Lung (tissue), 12 donors: Measurements from ENCODE around the gene HK2. TPM values are rescaled to one million over a fixed set of nuclear protein-coding genes. Genes with fewer than 3 reads are reported as not detected.
"Not testable (repeated sequence)": the region's sequence is repeated elsewhere in the genome, so short reads cannot be mapped to it uniquely, and the experiment has no call there.

Source experiments
- ATAC-seq: fragments of 200-7000 bp; cut with Tn5 transposase; one replicate; pipeline ENCODE4 v1.9.1; 2020; ENCODE audit warnings: moderate number of reproducible peaks; ENCODE audit not compliant: insufficient read depth, low FRiP score
- DNase-seq, 3 donors: peaks; one replicate each; pipeline ENCODE4 v3.0.0-alpha.2; 2013 to 2017
- H3K27ac ChIP-seq, 2 donors: one replicate each; pipeline ENCODE4 v1.5.1; 2013; ENCODE audit warnings: mild to moderate bottlenecking in 2 of 2, moderate library complexity in 2 of 2, control low read depth in 1 of 2, inconsistent platforms in 1 of 2, low read depth in 1 of 2, low read length in 1 of 2
- H3K27me3 ChIP-seq, 3 donors: one replicate each; pipeline ENCODE4 v1.5.1; 2013; ENCODE audit warnings: low read length in 2 of 3; ENCODE audit not compliant: control insufficient read depth in 3 of 3, insufficient read depth in 3 of 3
- H3K36me3 ChIP-seq, 4 donors: one replicate each; pipeline ENCODE4 v1.5.1; 2013; ENCODE audit warnings: low read length in 4 of 4, mild to moderate bottlenecking in 1 of 4, moderate library complexity in 1 of 4; ENCODE audit not compliant: control insufficient read depth in 4 of 4, insufficient read depth in 4 of 4
- H3K4me1 ChIP-seq, 5 donors: one replicate each; pipeline ENCODE4 v1.5.1; 2013; ENCODE audit warnings: low read length in 5 of 5, mild to moderate bottlenecking in 2 of 5, moderate library complexity in 1 of 5; ENCODE audit not compliant: control insufficient read depth in 5 of 5, insufficient read depth in 5 of 5
- H3K4me3 ChIP-seq: one replicate; pipeline ENCODE4 v1.5.1; 2013; ENCODE audit warnings: mild to moderate bottlenecking, control low read depth, moderate library complexity
- H3K9ac ChIP-seq, 2 donors: one replicate each; pipeline ENCODE4 v1.5.1; 2013; ENCODE audit warnings: low read length in 2 of 2, control low read depth in 1 of 2; ENCODE audit not compliant: insufficient read depth in 1 of 2
- H3K9me3 ChIP-seq, 4 donors: one replicate each; pipeline ENCODE4 v1.5.1; 2013; ENCODE audit warnings: low read length in 3 of 4, mild to moderate bottlenecking in 1 of 4, moderate library complexity in 1 of 4; ENCODE audit not compliant: control insufficient read depth in 4 of 4, insufficient read depth in 3 of 4
- CTCF ChIP-seq: IDR thresholded peaks from 2 replicates; pipeline ENCODE4 v1.5.1; 2012; ENCODE audit warnings: mild to moderate bottlenecking; ENCODE audit errors: control extremely low read depth, extremely low read depth
- WGBS, 2 donors: extraction: QIAGEN DNeasy Blood & Tissue Kit; methylation state at CpG; one replicate each; pipeline ENCODE4 v1.1.7; 2013; 5-methylcytosine and 5-hydroxymethylcytosine counted together
- polyA plus RNA-seq, 2 donors: library from polyadenylated mRNA; stranded (reverse); fragments of 200-250 nt; gene quantifications; one replicate each; pipeline ENCODE4 v1.2.1, GENCODE V29; 2013
- total RNA-seq, 2 donors: library from RNA; depleted of rRNA in 1 of 2; stranded (reverse); fragments of >200 nt in 1 of 2; gene quantifications; one replicate each; pipeline ENCODE4 v1.2.1, GENCODE V29; 2014 to 2021
- donor health status: control.
- donor health status: control.
- donor health status: Bipolar disorder and iron deficiency.
- donor health status: healthy.
- donor health status: DM: yes; HTN: yes; CAD: no.

HK2 gene
- total and polyA plus RNA-seq, 4 donors = 13.6 to 43.1 (median 20.8) TPM

GRCh38 chr2:74894272-74894981 is 60.5 kb downstream of the HK2 start:
- Histone ChIP-seq H3K4me1 (no peaks in the 10 kb centered on the region), H3K36me3 (peaks cover 0 to 10% (median 4%) of the 10 kb centered on the region in 4 donors), H3K9me3 (peaks cover 0 to 3% (median 0%) of the 10 kb centered on the region in 4 donors), H3K4me3 (no peak overlapping the region), H3K27ac (no peak overlapping the region), H3K27me3 (peaks cover 0 to 3% (median 0%) of the 10 kb centered on the region in 3 donors), H3K9ac (no peak overlapping the region)
- ATAC-seq = no peak
- DNase-seq = no peak
- TF ChIP-seq CTCF = no peak
- WGBS, 2 donors = 59 to 85% methylated on average over 6 of the region's 6 CpGs

- H3K36me3 ChIP-seq = peaks cover 0 to 9% (median 4%) of the 10 kb centered on the region in 4 donors
- H3K27me3 ChIP-seq = no peaks in the 10 kb centered on the region
- TF ChIP-seq CTCF = no peak
- WGBS, 2 donors = 71 to 80% methylated on average over 2 of the region's 2 CpGs
- no peaks in the 10 kb centered on the region for H3K4me1 ChIP-seq
- no peak for DNase-seq
- H3K27ac ChIP-seq = no peak overlapping the region
- H3K9me3 ChIP-seq = peaks cover 0 to 3% (median 0%) of the 10 kb centered on the region in 4 donors
- H3K4me3 ChIP-seq = no peak overlapping the region
- H3K9ac ChIP-seq = no peak overlapping the region
- ATAC-seq = no peak
These were observed 61.1 kb downstream of the HK2 start for GRCh38 chr2:74895001-74895400.

- ATAC-seq (no peak), DNase-seq (no peak)
- Histone ChIP-seq H3K9ac (no peak overlapping the region), H3K4me3 (no peak overlapping the region), H3K27me3 (no peaks in the 10 kb centered on the region), H3K36me3 (peaks cover 0 to 5% (median under 1%) of the 10 kb centered on the region in 4 donors), H3K4me1 (no peaks in the 10 kb centered on the region), H3K27ac (no peak overlapping the region), H3K9me3 (peaks cover 0 to 3% (median 0%) of the 10 kb centered on the region in 4 donors)
- TF ChIP-seq CTCF = no peak
These were observed 62.3 kb downstream of the HK2 start for GRCh38 chr2:74896232-74896631.

GRCh38 chr2:74900225-74900624 is 66.3 kb downstream of the HK2 start:
- H3K9ac ChIP-seq = not testable (repeated sequence)

More at GRCh38 chr2:74900225-74900624, 66.3 kb downstream of the HK2 start:
- H3K4me3 ChIP-seq, DNase-seq, H3K9me3 ChIP-seq, H3K36me3 ChIP-seq, H3K27me3 ChIP-seq, ATAC-seq, H3K4me1 ChIP-seq, H3K27ac ChIP-seq: not testable (repeated sequence)
- 89 to 91% methylated on average over 2 of the region's 2 CpGs for WGBS, 2 donors
